Stomach (tissue), 4 donors: ENCODE data around the gene SRSF4.

ENCODE experiments used
- CTCF ChIP-seq, 7 experiments: fragments of 450-650 bp in 4 of 7; fragments of 200-600 bp in 3 of 7; sonication (generic) in 3 of 7; IDR thresholded peaks; one replicate each; pipeline ENCODE4 v1.5.1; 2016 to 2019; ENCODE audit warnings: antibody characterized with exemption in 7 of 7, control low read depth in 2 of 7, mild to moderate bottlenecking in 1 of 7
- EP300 ChIP-seq: sonication (generic); formaldehyde crosslinking; IDR thresholded peaks from one replicate; pipeline ENCODE4 v1.6.1; 2017; ENCODE audit warnings: antibody characterized with exemption
- POLR2A ChIP-seq, 4 donors: fragments of 450-650 bp; IDR thresholded peaks; one replicate each; pipeline ENCODE4 v1.6.1; 2016; ENCODE audit warnings: antibody characterized with exemption in 4 of 4, control low read depth in 2 of 4, mild to moderate bottlenecking in 1 of 4, moderate library complexity in 1 of 4
- POLR2AphosphoS5 ChIP-seq, 3 donors: sonication (generic); formaldehyde crosslinking; IDR thresholded peaks; one replicate each; pipeline ENCODE4 v1.6.1; 2016; ENCODE audit warnings: antibody characterized with exemption in 3 of 3

GRCh38 chr1:29125237-29125641, 56.5 kb downstream of the SRSF4 start:
- TF ChIP-seq EP300, result no peak
- no peak for TF ChIP-seq POLR2A (IDR thresholded peaks at IDR 0.05)
- no peak for TF ChIP-seq POLR2AphosphoS5 (IDR thresholded peaks at IDR 0.05)
- TF ChIP-seq CTCF (IDR thresholded peaks at IDR 0.05), result no peak
